ENCODE data around the gene ANKS1A. TPM values are rescaled to one million over a fixed set of nuclear protein-coding genes. Genes with fewer than 3 reads are reported as not detected.

The ANKS1A gene
- total RNA-seq, 1 experiment from 2014 or later = 14.8 TPM

DNA sequence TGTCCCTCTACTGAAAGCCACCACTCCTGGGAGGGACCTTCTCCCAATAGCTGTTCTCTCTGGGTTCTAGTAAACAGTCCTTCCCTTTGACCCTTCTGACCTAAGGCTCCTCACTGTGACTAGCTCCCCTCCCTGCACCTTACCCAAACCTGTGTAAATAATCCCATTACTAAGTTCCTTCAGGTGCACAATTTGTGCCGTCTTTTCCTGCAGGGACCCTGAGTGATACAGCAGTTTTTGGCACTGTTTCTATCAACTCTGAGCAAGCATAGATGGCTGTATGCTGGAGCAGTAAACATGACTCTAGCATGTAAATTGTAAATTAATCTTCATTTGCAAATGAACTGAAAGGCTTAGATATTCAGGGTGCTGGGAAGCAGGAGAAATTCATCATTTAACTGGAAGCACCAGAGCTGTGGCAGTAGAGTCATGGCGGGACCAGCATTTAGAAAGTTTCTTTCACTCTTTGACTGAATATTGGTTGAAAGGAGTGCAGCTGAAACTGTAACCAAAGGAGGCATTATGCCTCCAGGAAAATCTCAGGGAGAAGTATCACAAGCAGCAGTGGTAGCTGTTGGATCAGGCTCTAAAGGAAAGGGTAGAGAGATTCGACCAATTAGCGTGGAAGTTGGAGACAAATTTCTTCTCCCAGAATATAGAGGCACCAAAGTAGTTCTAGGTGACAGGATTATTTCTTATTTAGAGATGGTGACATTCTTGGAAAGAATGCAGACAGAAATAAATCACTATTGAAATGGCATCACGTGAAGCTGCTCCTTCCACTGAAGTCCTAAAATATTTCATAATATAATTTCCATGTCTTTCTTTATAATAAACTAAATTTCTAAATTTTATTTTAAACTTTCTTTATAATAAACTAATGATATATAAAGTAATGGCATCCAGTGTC is 134.3 kb downstream of the ANKS1A start:
- DNase-seq (ENCODE audit: low read depth) = no peak

DNA sequence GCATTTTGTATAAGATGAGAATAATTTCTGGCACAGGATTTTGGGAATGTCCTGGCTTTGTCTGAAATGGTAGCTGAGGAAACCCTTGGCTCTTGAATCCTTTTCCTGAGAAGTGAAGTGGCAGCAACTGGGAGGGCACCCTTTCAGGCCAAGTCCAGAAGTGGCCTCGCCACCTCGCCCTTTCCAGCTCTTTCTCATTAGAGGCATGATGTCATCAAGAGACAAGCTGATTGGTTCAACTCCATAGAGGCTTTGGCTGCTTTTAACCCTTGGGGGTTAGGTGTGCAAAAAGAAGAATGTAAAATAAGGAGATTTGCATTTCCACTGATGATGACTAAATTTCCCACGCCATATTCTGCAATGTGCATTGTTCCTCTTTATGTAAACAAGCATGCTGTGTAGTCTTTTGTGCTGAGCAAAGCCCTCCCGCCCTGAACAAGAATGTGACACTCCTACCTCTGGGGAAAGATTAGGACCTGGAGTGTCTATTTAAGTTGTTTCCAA is 135.5 kb downstream of the ANKS1A start:
- DNase-seq (ENCODE audit: low read depth) = peak; percentile 66

DNA sequence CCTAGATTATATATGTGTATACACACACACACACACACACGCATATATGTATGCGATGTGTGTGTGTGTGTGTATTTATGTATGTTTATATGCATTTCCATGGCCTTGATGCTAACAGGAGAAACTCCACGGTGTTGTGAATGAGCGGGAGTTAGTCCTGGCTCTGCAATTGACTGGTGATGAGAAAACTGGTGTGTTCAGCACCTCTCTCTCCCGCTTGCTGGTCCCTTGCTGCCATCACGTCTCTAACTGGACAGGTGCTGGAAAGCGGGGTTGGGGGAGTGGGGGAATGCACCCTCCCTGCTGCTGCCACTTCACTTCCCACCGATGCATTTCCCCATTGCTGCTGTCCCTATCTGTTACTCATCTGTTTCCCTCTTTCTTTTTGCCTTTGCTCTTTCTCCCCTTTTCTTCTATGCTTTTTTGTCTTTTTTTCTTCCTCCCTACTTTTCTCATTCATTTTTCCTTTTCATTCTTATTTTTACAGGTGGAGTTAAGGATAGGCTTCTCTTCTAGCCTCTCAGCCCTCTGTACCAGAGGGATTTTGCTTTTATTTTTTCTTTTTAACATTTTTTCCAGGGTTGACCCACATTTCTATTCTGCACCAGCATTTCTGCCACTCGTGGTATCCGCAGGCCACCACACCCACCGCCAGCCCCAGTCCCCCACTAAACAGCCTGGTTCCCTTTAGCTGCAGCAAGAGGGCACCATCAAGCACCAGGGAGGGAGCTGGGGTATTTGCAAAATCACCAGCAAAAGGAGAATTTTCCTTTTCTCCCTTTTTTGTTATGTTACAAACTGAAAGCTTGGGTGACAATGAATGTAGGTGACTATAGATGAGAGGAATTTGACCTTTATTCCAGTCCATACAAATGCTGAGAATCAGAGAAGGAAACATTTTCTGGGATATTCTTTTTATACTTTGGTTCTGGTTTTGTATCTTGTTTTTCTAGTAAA is 136.5 kb downstream of the ANKS1A start:
- DNase-seq (ENCODE audit: low read depth) = peak; percentile 26

DNA sequence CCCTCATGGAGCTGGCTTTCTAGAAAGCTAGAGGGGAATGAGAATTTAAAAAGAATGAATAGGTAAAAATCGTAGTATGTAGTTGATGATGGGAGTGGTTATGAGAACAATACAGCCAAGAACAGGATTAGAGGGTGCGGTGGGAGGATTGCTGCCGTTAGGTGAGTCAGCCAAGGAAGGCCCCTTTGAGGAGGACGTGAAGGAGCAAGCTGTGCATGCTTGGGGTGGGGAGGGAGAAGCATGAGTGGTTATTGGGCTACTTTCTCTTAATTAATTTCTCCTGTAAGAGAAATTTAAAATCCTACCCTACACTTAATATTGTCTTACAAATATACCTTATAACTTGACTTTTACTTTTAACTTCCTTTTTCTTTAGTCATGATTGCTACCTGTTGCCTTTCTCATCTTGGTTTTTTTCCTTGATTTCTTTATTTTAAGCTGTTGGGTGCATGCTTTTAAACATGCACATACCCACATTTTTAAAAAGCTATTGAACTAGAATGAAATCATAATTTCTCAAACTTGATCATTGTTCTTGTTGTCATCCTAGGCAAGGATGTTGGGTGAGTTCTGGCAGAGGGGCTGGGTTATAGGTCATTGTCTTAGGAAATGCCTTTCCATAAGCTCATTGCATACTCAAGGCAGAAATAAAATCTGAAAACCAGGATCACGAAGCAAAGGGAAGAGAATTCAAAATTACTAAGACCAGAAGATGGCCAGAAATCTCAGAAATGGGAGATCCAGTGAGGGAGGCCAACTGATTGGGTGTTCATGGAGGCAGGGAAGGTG is 137.6 kb downstream of the ANKS1A start:
- DNase-seq (ENCODE audit: low read depth) = peak; percentile 81

DNA sequence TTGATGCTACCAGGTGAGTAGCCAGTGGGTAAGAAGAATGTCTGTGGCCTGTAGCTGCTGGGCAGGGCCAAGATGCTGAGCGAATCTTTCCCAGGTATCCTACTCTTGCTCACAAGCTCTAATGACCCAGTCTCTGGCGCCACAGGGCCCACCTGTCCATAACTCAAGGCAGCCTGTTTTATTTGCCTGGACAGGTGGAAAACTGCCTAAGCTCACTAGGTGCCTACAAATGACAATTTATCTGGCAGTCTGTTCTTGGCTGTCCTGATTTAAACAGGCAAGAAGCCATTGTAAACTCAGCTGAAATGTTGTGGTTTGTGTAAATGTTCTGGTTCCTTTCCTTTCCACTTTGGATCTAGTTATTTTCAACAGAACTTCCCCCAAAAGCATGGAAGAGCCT is 138.8 kb downstream of the ANKS1A start:
- no peak for DNase-seq (ENCODE audit: low read depth)

DNA sequence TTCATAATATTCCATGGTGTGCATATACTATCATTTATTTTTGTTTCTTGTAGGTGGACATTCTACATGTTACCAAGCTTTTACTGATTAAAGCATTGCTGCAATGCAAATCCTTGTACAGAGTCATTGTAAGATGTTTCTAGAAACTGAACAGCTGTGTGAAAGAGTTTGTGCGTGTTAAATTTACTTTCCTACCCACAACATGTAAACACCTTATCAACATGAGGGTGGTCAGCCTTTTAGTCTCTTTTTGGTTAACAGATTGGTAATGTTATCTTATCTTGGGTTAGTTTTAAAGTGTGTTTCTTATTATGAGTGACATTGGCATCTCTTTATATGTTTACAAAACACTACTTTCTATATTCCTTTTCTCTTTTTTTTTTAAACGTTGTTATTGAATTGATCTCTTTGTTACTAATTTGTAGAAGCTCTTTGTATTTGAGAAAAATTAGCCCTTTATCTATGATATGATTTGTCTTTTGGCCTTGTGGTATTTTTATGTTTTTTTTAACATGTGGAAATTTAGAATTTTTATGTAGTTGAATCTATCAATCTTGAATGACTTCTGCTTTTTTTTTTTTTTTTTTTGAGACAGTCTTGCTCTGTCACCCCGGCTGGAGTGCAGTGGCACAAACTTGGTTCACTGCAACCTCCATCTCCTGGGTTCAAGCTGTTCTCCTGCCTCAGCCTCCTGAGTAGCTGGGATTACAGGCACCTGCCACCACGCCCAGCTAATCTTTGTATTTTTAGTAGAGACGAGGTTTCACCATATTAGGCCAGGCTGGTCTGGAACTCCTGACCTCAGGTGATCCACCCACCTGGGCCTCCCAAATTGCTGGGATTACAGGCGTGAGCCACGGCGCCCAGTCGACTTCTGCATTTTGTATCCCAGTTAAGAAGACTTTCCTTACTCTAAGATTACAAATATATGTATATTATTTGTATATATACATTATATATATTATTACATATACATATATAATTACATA is 140.0 kb downstream of the ANKS1A start:
- DNase-seq (ENCODE audit: low read depth) = no peak

DNA sequence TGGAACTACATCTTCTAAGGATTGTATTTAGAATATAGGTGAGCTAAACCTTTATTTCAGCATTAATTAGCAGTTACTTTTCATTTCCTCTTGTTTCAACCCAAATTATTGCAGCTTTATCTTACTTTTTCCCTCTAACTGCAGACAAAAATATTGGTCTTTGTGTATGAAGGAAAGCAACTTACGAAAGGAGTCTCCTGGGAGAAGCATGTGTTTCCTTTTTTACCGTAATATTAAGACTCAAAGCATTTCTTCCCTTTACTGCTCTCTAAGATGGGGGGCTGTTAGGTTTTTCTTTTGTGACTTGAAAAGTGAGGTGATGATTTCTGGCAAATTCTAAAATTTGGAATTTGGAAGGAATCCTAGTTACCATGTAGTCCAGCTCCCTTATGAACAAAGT is 141.0 kb downstream of the ANKS1A start:
- no peak for DNase-seq (ENCODE audit: low read depth)

DNA sequence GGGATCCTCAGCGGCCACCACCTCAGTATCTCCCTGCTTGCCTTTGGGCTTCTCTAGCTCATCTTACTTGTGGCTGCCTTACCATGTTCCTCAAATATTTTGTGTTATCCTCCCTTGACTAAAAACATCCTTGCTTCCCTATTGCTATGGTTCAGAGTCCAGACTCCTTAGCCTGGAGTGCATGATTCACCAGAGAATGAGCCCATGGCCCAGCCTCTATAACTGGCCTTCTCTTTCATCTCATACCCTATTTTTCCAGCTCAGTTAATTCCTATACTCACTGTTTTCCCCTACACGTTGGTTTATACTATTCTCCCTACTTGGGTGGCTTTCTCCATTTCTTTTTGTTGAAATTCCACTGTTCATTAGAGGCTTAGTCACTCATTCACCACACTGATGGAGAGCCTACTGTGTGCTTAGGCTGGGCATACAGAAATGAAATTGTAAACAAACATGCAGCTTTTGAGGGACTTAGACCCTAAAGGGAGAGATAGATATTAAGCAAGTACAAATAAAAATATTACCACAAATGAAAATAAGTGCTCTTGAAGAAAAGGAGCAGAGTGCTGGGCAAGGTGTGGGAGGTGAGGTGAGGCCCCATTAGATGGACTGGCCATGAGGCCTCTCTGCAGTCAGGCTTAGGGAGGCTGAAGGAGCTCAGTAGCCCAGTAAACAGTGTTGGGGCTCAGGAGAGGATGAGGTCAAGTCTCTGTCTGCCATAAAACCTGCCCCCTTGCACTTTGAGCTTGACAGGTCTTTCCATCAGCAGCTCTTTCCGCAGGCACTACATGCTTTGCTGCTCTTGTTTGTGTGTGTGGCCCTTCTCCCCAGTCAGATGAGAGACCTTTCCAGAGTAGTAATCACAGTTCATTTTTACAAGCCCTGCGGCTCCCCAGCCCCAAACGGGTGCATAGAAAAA is 142.8 kb downstream of the ANKS1A start:
- no peak for DNase-seq (ENCODE audit: low read depth)

DNA sequence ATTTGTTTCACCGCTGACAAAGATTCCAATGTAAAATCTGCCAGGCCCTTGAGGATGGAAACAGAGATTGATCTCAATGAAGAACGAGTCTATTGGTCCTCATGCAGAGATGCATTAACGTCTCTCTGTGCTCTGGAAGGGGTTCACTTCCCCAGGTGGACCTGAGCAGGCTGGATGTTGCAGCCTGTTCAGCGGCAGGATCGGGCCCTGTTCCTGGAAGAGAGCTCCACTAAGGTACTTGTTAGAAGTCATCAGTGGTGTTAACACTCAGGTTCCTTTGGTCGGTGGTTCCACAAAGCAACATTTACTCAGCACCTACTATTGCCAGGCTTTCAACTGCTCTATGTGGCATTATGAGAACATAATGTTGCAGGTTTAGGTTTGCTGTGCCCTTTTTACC is 144.6 kb downstream of the ANKS1A start:
- no peak for DNase-seq (ENCODE audit: low read depth)

DNA sequence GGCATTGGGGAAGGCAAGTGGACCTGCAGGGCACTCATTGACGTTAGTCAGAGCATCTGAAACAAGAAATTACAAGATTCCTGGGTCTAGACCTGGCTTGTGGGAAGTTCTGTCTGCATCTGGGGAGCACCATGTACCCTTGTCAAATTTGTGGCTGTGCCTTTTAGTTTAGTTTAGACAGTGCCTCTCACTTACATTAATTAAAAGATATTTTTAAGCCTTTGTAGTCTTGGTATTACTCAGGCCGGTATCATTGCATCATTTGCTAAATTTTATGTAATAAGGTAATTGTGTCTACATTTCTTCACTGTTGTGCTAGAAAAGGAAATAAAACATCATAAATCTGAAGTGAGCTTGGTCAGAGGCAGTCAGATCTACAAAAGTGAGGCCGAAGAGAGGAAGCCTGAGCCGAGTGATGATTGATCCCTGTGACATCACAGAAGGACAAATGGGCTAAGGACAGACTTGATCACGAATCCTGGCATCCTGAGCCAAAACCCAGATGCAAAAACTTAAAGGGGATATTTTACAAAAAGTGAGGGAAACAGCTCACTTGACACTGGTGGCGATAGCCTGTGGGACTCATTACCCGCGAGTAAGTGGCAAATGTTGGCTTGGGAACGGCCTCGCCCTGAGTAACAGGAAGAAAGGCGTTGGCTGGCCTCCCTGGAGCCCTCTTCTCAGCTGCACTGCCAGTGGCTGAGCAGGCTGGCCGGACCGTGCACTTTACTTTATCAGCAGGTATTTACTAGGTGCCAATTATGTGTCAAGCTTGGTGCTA is 145.5 kb downstream of the ANKS1A start:
- no peak for DNase-seq (ENCODE audit: low read depth)

DNA sequence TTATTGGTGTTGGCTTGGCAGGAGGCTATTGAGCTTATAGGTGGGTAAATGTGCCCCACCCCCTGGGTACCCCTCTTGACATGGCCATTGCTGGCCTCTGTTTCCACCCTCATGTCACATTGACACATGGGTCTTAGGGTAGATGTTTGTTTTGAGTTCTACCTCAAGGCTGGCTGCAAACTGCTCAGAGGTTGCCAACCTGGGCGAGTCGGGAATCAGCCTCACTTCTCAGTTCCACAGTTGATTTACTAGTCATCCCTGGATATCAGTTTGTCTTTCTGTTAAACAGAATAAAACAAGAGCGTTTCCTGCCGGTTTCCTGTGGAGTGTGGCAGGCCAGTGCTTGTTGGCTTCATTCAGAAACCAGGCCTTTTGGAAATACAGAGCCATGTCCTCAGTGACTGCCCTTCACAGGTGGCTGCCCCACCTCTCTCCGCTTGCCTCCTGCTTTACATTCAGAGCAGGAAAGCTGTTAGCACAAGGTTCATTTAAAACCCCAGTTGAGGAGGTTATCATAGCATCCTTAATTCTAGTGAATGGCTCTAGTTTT is 146.5 kb downstream of the ANKS1A start:
- DNase-seq (ENCODE audit: low read depth) = no peak

DNA sequence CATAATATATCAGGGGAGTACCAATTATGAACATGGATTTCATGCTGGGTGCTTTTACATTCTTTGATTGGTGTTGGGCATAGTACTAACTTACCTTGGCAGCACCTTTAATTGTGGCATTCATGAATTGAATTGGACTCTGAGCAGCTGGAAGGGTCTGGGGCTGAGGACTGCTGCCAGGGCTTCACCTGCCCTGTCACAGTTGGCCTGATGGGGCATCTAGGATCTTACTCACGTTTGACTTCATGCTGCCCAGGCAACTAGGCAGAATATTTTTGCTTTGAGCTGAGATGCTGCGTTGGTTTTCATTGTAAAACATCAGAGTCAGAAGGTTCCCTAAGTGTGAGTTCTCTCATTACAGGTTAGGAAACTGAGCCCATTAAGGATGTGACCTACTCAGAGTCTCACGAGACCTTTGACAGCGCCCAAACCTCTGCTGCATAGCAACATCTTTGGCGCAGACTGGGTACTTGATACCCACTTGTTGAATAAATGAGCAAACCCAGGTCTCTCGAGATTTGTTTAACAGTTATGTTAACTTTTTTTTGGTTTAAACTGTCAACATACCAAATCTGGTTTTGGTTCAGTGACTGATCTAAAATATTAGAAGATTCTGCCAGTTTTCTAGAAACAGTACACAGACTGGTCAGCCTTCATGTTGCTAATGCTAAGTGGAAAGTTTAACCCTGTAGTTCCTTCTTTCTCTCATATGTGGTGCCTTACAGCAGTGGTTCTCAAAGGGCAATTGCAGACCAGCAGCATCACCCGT is 147.2 kb downstream of the ANKS1A start:
- no peak for DNase-seq (ENCODE audit: low read depth)

DNA sequence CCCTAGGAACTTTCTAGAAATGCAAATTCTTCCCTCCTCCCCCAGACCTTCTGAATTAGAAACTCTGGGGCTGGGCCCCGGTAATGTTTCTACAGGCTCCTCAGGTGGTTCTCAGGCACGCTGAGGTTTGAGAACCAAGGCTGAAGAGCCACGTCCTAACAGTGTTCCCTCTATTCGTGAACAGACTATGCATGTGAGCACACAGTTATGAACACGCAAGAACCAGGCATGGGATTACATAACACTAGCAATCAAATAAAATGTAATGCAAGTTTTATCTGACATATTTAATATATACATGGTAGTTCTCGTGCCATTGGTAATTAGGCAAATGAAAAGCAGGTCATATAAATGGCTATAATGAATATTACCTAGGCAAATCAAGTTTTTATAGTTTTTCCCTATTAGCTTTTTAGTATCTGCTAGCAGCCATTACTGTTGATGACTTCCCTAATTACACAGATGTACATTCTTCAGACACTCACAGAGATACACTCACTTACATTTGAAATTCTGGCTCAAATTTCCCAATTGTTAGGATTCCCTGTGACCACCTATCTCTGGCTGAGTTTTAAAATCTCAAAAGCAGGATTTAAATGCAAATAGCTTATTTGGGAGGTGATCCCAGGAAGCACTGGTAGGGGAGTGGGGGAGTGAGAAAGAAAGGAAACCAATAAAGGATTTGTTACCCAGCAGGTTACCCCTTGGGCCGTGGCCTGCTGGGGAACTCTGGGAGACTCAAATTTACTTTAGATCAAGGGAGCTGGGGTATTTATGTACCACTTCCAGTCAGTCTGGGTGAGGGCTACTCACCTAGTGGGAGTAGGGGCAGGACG is 148.0 kb downstream of the ANKS1A start:
- no peak for DNase-seq (ENCODE audit: low read depth)

DNA sequence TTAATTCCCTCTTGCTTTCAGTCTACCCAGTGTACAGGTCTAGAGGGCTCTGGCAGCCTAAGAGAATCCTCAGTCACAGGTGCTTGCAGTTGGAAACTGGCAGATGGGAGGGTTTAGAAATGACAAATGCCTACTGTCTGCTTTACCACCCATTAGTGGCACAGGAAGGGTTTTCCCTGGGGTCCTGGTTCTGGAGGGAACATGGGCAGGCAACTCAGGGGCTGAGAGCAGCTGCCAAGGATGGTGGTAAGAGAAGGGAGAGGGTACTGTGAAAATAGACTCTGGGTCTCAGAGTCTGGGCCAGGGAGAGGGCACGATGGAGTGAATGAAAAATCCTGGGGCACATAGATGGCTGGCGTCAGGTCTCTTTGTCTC is 148.6 kb downstream of the ANKS1A start:
- DNase-seq (ENCODE audit: low read depth) = no peak

DNA sequence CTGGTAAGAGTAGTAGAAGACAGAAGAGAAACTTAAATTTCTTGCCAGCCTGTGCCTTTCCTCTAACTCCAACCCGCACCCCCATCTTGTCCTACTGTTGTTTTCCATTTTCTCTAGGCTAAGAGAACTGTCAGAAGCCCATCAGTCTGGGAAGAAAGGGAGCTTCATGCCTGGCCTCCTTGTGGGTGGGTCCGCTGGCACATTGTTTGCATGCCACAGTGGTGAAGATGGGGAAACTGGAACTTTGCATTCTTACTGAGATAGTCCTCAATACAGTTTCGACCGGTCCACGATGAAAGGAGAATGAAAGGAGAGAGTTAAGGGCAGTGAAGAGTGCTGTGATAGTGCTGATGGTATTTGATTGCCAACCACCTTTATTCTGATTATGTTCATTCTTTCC is 149.0 kb downstream of the ANKS1A start:
- DNase-seq (ENCODE audit: low read depth) = no peak

DNA sequence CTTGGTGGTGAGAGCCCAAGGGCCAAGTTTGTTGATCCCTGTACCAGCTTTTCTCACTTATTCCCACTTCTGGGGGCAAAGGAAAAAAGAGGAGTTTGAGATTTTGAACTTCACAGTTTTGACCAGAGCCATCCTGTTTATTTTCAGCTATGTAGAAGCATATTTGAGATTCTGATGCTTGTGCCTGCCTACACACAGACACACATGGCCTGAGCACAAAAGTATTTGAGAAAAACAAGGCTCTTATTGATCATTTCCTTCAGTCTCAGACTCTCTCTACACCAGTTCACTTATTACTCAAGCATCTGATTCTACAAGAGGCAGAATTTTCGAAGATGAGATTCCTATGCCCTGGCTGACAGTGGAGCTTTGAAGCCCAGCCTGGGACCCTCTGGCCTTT is 151.3 kb downstream of the ANKS1A start:
- DNase-seq (ENCODE audit: low read depth) = no peak

Measured in Daoy (cell line).